GM19025 (cell line): ENCODE measurements around the gene S100Z.
"Not testable (repeated sequence)": the region's sequence is repeated elsewhere in the genome, so short reads cannot be mapped to it uniquely, and the experiment has no call there.

Source experiments
- ATAC-seq: cut with Tn5 transposase; IDR thresholded peaks from one replicate; pipeline ENCODE4 v1.9.1; 2021; ENCODE audit warnings: mild to moderate bottlenecking, low read depth, moderate library complexity; ENCODE audit not compliant: unreplicated experiment

The S100Z gene

DNA sequence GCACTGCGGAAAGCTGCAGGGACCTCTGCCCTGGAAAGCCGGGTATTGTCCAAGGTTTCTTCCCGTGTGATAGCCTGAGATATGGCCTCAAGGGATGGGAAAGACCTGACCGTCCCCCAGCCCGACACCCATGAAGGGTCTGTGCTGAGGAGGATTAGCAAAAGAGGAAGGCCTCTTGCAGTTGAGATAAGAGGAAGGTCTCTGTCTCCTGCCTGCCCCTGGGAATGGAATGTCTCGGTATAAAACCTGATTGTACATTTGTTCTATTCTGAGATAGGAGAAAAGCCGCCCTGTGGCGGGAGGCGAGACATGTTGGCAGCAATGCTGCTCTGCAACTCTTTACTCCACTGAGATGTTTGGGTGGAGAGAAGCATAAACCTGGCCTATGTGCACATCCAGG, 95.4 kb downstream of the S100Z start:
- ATAC-seq, result not testable (repeated sequence)

DNA sequence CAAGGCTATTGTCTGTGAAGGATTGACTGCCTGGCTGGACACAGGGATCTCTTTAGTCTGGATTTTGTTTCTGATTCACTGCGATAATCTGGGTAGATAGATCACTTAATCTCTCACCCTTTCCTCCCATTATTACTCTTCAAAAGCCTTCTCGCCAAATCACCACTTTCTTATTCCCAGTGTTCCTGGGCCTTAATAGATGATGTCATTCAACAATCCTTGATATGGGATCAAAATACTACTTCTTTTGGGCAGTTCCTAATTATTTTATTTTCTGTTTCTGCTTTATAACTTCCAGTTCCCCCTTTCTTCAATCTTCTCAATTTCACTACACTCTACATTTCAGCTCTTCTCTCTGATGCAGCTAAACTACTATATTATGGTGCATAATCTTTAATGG, 96.3 kb downstream of the S100Z start:
- ATAC-seq, result no peak

DNA sequence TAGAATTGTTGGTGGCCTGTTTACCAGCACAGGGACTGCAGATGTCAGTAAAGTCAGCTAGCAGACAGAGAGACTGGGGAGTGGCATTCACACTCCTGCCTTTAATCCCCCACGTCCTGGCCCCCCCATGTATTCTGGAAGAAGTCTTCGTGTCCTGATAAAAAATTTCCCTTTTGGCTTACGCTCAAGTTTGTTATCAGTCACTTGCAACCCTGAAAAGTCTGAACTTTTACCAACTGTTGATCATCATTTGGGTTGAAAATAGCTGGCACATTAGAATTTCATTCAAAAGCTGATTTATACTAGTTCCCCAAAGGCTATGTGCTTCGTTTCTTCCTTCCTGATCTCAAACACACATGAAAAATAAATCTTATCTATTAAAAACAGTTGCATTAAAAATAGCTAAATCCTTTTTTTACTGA, 97.3 kb downstream of the S100Z start:
- ATAC-seq, result no peak

DNA sequence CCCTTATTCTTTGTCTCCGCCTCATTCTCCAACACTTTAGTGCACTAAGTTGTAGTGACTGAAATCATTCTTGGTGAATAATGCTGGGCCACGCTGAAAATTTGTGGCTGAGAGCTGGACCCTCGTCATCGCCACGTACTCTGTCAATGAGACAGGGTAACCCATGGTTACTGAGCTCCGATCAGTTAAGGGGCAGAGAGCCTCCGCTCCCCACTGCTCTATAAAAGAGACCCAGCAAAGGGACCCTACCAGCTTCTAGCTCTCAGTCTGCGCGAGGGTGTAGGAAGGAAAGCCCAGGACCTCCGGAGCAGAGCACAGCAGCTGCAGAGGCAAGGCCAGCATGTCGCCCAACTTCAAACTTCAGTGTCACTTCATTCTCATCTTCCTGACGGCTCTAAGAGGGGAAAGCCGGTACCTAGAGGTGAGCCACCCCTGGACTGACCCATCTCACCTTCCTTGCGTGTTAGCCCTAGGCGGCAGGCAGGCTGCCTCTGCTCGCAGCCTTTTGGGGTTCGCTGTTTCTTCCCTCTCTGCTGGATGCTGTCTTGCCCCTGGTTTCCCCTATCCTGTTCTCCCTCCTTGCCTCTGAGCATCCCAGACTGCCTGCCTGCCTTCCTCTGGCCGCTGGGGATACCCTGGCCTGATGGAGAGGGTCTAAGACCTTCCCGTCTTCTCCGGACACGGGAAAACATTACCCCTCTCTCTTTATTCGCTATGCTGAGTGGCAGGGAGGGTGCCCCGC, 103.2 kb downstream of the S100Z start, which contains the start of gene CRHBP:
TSS of gene CRHBP (plus strand) at position 251 of the 742 bp plus-strand sequence. CDS start at position 341, 90 bp downstream.
- ATAC-seq, result no peak

DNA sequence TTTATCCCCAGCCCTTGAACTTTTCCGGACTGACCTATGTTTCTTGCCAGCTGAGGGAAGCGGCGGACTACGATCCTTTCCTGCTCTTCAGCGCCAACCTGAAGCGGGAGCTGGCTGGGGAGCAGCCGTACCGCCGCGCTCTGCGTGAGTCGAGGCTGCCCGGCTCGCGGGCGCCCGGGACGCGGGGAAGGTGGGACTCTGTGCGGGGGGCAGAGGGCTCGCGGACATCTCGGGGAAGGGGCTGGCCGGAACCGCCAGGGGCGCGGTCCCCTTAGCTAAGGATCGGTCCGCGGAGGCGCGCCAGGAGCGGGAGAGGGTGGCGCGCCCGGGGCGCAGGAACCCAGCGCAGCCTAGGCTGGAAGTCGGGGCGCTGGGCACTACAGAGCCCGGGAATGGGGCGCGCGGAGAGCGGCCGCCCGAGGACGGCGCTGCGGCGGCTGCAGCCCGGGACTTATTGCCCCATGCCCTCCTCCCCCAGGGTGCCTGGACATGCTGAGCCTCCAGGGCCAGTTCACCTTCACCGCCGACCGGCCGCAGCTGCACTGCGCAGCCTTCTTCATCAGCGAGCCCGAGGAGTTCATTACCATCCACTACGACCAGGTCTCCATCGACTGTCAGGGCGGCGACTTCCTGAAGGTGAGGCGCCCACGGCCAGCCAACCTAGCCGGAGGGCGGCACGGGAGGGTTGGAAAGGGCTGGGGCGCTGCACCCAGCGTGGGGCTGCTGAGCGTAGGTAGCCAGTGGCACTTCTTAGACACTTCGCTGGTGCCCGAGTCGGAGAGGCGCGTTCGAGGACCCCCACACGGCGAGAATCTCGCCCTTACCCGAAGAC, 104.0 kb downstream of the S100Z start:
- no peak for ATAC-seq

DNA sequence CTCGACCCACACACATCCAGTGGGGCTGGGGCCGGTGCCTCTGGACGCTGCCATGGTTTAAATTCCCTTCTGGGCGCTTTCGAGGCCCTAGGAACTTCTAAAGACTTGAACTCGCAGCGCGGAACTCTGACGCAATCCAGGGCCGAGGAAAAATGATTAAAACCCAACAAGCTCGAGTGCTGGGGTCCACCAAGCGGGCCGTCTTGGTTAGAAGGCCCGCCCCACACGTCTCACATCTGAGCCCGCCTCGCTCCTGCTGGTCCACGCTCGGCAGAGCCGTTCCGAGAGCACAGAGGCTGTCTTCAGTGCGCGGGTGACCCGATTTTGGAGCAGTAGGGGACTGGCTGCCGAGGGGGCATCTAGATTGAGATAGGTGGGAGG, 104.6 kb downstream of the S100Z start:
- no peak for ATAC-seq

DNA sequence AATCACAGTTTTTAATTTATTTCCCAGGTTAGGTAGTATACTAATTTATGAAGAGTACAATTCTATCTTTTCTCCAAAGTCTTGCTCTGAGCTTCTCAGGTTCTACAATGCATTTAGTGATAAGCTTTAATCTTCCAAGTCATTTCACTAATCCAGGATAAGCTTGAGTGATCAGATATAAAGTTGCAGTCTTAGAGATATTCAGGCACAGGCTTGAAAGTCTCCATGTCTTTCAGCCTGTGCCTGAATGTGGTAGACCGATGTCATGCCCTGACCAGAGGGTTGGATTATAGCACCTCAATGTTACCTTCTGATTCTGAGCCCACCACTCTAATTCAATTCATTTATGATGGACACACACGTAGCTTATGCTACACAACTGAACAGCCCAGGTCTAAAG, 106.2 kb downstream of the S100Z start:
- no peak for ATAC-seq

DNA sequence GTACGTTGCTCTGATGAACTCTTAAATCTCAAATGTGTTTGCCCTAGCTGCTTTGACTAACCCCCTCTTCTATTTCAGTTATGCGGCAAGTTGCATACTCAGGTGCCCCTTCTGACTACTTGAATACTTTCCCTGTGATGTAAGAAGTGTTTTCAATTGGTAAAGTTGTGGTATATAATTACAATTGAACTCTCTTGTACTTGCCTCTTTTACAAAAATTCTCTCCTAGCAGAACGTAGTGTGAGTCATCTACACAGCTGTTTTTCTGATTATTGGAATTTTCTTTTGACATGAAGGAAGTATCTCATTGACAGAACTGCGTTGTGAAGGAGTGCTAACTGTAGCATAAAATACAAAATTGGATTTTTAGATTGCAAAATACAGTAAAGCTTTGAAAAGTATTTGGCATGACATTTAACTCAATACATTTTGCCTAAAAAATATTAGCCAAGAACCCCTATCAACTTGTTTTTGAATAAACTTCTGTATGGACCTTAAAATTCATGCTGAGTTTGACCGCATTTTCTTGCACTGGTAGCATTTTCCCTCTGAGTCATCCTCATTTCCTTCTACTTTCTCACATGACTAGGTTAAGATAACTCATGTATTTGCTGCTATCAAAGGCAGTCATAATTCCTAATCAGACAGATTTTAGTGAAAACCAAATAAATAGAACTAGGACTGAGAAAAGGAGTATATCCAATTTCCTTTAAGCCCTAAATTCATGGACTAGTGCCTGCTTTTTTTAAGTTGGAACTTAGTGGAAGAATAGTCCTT, 109.4 kb downstream of the S100Z start:
- no peak for ATAC-seq

DNA sequence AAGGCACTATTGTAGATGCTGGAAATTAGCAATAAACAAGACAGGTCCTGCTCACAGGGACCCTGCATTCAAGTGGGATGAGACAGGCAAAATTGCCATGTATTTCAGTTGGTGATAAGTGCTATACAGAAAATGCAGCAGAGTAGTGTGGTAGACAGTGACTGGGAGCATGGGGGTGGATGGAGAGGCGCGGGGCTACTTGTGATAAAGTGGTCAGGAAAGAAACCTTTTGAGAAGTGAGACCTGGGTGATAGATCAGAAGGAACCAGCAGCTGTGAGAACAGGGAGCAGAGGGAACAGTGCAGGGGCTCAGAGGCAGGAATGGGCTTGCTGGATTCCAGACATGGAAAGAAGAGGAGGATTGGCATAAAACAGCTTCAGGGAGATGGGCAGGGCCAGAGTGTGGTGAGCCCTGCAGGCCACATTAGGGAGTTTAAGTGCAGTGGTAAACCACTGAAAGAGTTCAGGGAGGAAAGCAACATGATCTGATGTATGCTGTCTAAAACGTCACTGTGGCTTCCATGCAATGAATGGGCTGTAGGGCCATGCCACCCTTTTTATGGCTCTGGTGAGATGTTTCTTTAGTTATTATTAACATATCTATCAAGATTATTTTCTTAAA, 110.3 kb downstream of the S100Z start:
- no peak for ATAC-seq

DNA sequence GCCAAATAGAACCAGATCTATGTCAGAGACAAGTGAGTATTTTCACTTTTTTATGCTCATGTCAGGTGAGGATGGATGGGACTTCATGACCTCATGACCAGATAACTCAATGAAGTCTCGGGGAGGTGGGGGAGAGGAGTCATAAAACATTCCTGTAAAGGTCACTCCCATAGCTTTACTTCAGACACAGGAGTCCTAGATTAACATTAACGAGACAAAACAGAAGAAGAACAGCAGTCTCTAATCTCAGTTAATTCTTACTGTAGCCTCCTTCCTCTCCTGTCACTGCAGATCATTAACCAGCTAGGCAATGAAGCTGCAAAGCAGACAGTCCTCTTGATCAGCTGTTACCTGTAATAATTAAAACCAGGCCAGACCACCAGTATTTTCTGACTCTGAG, 114.2 kb downstream of the S100Z start:
- no peak for ATAC-seq
